GM19468 (cell line): ENCODE results near the gene EIPR1.
"Not testable (repeated sequence)": the region's sequence is repeated elsewhere in the genome, so short reads cannot be mapped to it uniquely, and the experiment has no call there.

Experiments used
- ATAC-seq: cut with Tn5 transposase; IDR thresholded peaks from one replicate; pipeline ENCODE4 v1.9.1; 2021; ENCODE audit warnings: mild to moderate bottlenecking, moderate library complexity, moderate number of reproducible peaks; ENCODE audit not compliant: unreplicated experiment; ENCODE audit errors: extremely low read depth

The EIPR1 gene

DNA sequence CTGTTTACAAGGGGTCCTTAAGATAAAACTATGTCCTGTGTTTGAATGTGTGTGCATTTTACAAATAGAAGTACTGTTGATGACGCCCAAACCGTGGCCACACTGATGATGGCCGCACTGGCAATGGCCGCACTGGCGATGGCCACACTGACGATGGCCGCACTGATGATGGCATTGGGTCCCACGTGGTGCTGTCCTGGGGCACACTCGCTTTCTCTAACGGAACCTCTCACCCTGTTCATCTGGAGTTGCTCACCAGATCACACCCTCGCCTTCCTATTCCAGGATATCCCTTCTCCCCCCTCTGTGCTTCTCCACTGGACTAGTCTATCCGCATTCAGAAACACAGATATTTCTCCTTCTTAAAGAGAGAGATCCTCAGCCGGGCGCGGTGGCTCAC is 192.4 kb downstream of the EIPR1 start:
- ATAC-seq: no peak

DNA sequence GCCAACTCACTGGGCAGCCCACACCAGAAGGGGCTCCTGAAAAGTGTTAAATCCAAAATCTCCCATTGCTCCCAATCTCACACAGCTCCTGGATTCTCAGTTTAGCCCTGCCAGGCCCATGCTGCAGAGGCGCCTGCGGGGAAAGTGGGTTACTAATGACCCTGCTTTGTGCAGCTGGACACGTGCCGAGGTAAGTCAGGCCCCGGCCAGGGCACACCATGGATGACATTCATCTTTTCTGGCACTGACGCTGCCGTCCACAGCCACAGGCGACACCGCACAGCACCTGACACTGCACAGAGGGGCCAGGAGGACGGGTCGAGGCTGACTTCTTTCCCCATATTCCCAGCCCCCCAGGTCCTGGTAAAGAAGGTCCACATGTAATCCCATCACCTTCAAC is 193.5 kb downstream of the EIPR1 start:
- ATAC-seq: no peak

- no peak for ATAC-seq
Observed at GRCh38 chr2:3183766-3184165, 193.9 kb downstream of the EIPR1 start.

GRCh38 chr2:3182848-3183247 is 194.8 kb downstream of the EIPR1 start:
- no peak for ATAC-seq

DNA sequence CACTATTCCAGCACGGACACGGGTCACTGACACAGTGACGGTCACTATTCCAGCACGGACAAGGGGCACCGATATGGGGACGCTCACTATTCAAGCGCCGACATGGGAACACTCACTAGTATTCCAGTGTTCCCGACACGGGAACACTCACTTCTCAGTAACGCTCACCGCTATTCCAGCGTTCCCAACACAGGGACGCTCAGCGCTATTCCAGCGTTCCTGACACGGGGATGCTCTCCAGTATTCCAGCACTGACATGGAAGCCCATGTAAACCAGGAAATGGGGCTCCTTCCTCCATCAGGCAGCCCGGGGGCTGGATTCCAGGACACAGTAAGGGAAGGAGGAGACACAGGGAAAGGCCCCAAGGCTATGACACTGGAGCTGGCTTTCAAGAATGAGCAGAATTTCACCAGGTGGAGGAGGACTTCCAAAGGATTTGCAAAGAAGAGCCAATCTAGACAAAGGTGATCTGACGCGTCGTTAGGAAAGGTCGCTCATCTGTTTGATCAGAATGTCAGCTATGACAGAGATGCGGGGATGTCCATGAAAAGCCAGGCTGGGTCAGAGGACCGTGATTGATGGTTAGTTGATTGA is 196.1 kb downstream of the EIPR1 start:
- no peak for ATAC-seq

GRCh38 chr2:3180909-3181221 is 196.8 kb downstream of the EIPR1 start:
- not testable (repeated sequence) for ATAC-seq

DNA sequence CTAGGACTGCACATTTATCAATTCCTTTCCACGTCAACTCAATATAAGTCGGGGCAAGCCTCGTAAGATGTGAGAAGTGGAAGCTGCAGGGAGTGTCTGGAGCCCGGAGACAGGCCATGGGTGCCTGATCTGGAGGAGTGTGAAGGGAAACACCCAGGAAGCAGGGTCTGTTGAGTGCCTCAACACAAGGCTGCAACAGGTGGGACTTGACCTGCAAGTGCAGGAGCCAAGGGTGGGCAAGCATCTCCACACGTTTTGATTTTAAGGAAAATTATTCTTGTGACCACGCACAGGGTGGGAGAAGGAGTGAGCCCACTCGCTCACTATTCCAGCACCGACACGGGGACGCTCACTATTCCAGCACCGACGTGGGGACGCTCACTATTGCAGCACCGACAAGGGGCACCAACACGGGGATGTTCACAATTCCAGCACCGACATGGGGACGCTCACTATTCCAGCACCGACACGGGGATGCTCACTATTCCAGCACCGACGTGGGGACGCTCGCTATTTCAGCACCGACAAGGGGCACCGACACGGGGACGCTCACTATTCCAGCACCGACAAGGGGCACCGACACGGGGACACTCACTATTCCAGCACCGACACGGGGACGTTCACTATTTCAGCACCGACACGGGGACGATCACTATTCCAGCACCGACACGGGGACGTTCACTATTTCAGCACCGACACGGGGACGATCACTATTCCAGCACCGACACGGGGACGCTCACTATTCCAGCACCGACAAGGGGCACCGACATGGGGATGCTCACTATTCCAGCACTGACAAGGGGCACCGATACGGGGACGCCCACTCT is 197.3 kb downstream of the EIPR1 start:
- ATAC-seq: no peak

DNA sequence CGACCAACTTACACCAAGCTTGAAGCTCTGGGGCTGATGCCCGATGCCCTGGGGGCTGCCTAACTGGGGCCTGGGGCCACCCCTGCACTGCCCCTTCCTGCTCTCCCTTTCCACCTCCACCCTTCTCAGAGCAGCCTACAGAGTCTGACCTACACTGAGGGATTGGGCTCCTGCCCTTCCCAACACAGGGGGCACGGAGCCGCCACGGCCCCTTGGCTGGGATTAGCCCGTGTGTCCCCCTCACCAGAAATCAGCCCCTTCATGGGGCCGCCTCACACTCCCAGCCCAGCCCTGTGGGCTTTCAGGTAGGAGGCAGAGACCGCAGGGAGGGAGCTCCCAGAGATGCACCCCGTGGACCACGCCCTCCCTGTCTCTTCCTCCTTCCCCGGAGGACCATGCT is 198.0 kb downstream of the EIPR1 start:
- no peak for ATAC-seq

- no peak for ATAC-seq
Observed at GRCh38 chr2:3179208-3179607, 198.4 kb downstream of the EIPR1 start.

DNA sequence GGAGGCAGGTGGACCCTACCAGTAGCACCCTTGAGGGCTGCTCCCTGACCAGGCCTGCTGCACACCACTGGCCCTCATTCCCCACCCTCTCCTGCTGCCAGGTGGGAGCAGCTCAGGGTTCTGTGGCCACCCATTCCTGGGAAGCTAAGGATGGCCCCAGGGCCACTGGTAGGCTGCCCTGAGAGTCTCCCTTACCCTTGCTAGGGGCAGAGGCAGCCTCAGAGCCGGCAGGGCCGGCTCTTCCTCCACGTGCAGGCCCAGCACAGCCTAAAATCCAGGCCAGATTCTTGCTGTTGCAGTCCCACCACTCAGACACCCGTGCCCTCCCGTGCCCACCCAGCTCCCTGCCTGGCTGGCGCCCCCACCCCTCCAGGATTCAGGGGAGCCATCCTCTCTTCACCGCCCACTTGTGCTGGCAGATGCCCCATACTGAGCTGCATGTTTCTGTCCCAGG is 199.0 kb downstream of the EIPR1 start:
- no peak for ATAC-seq

DNA sequence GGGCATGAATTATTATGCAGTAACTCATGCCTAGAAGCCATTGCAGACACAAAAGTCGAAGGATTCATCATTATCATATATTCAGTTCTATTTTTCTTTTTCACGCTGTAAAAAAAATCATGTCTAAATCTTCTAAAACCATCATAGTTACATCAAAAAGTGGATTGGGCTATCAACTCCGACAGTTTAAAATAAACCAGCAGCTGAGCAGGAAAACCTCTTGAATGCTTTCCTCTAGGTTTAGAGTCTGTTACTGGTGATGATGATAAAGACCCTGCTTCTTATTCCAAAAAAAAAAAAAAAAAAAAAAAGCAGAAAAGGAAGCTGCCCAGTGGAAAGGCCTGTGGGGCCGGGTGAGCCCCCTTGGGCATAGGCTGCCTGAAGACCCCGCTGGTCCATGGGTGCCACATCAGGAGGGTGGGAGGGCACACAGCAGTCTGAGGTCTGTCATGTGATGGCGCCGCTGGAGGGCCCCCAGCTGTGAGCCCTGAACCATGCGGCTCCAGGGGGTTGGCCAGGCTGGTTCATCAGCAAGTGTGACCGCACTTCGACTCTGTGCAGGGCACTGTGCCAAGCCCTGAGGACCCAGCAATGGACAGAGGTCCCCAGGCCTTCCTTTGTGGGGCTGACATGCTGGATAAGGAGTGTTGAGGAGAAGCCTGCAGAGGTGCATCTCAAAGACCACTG is 199.6 kb downstream of the EIPR1 start:
- ATAC-seq: no peak

GRCh38 chr2:3176869-3177255 is 200.8 kb downstream of the EIPR1 start:
- no peak for ATAC-seq

DNA sequence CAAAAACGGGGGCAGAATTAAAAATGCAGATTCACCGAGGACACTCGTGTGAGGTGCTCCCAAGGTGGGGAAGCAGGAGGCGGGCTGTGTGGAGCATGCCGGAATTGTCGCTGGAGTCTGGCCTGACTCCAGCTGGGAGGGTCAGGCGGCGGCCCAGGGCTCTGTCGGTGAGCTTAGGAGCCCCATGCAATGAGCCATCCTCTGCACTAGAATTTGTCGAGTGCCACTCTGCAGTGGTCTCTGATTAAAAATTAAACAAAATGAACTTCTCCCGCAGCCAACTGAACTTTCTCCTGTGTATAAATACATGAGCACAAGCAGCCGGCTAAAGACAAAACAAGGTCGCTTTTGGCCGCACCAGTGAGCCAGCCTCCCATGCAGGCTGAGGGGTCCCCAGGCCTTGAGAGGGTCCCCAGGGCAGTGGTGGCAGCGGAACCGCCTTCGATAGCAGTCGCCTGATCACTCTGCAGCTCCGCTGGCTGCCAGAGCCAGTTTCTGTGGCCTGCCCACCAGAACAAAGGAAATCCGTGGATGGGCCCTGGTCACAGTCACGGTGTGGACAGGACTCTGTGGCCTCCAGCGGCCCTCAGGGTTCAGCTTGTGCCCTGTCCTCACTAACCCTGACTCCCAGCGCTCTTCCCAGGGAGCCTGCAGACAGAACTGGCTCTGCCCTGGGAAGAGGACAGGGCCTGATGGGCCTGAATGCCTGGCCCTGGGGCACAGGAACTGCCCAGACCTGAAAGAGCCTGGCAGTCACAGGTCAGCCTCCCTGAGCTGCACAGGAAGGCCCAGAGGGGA is 201.3 kb downstream of the EIPR1 start:
- ATAC-seq: no peak

GRCh38 chr2:3175568-3175955 is 202.1 kb downstream of the EIPR1 start:
- ATAC-seq: no peak

DNA sequence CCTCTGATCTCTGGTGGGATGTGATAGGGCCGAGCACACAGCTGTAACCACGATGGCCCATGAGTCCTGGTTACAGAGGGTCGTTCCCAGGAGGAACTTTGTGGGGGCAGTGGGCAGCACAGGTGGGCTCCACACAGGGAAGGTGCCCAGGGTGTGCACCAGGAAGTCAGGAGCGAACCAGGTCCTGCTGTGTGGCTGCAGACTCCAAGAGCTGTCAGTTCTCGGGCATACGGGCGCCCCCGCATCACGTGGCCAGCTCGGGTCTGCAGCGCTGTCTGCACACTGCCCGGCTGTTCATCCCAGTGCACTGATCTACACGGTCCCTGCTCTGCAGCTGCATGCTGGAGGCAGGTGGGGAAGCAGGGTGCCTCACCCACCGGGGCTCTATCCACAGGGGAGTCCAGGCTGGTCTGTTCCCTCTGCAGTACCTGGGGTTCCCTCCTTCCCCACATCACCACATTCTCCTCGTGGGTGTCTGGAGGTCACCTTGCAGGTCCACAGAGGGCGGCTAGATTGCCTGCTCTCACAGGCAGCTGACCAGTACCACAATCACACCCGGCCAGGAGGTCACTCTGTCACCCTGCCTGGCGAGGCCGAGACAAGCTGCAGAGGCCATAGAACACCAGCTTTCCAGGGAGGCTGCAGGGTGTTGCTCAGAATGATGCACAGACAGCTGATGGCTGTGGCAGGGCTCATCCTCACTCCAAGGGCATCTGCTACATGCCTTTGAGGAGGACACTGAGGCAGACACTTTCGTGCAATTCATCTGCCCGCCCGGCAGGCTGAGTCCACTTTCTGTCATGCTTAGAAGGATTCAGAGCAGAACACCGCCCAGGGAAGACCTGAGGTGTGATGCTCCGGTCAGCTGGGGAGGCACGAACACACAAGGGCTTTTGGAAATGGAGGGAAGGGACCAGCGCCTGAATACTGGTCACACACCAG is 202.7 kb downstream of the EIPR1 start:
- ATAC-seq: no peak

DNA sequence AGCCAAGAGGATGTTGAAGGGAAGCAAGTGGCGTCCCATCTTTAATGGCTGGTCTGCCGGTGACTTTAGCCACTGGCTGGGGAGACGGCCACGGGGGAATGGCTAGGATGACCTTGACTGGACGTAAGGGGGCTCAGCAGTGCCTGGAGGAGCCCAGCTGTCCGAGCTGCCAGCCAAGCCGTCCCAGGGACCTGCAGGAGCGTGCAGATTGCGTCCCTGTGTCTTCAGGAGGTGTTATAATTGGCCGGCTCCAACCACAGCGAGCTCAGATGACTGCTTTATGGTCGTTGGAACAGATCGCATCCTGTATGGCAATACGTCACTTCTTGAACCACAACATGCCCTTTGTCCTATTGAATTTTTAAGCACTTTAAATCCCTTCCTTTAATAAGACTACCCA is 204.6 kb downstream of the EIPR1 start:
- ATAC-seq: no peak

GRCh38 chr2:3172265-3172935 is 205.2 kb downstream of the EIPR1 start:
- ATAC-seq: no peak

DNA sequence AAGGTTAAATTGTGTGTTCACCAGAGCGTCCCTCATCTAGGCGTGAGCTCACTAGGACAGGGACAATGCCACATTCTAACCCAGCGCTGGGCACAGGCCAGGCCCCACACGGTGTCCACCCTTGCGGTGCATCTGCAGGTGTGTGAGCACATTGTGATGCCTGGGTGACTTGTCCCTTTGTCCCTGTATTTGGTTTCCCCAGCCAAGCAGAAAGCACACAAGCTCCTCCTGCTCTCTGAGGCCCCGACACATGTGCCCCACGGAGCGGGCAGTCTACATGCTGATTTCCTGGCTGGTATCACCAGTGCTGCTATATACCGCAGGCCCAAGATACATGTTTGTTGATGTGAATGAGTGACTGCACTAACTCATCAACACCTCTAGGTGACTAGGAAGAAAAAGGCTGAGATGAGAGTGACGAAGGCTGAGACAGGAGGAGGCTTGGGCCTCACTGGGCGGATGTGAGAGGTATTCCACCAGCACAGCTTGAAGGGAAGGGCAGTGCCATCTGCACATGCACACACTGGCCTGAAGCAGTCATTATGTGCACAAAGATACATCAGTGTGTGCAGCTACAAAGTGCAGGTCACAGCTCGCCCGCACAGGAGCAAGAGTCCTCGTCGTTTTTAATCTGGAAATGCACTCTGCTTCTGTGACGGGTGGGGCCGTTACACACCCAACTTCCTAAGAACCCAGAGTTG is 205.9 kb downstream of the EIPR1 start:
- no peak for ATAC-seq
